Small intestine (tissue), 7 donors: ENCODE results near the gene TRPC1. TPM values are rescaled to one million over a fixed set of nuclear protein-coding genes. Genes with fewer than 3 reads are reported as not detected.
A peak's percentile ranks its signal among the peaks of the same experiment; 100 is the strongest.
"Not testable (repeated sequence)": the region's sequence is repeated elsewhere in the genome, so short reads cannot be mapped to it uniquely, and the experiment has no call there.

ENCODE experiments used
- DNase-seq, 2 donors: peaks; one replicate each; pipeline versions ENCODE4 v3.0.0 to v3.0.0-alpha.2; 2013
- FAIRE-seq: peaks from 2 replicates; lab custom pipeline; 2012; peaks lifted over from hg19 to GRCh38; lab: Jason Lieb, UNC
- H3K27ac ChIP-seq, 3 donors: one replicate each; pipeline ENCODE4 v1.5.1; 2013; ENCODE audit warnings: low read length in 2 of 3, mild to moderate bottlenecking in 2 of 3, control low read depth in 1 of 3, inconsistent platforms in 1 of 3, low read depth in 1 of 3, moderate library complexity in 1 of 3
- H3K27me3 ChIP-seq, 3 donors: one replicate each; pipeline ENCODE4 v1.6.1; 2013; ENCODE audit warnings: low read length in 3 of 3, inconsistent platforms in 1 of 3; ENCODE audit not compliant: control insufficient read depth in 3 of 3, insufficient read depth in 3 of 3
- H3K36me3 ChIP-seq, 3 donors: one replicate each; pipeline ENCODE4 v1.6.1; 2013; ENCODE audit warnings: low read length in 3 of 3, inconsistent platforms in 1 of 3, low read depth in 1 of 3, mild to moderate bottlenecking in 1 of 3, moderate library complexity in 1 of 3; ENCODE audit not compliant: control insufficient read depth in 3 of 3, insufficient read depth in 2 of 3
- H3K4me1 ChIP-seq, 3 donors: one replicate each; pipeline ENCODE4 v1.6.1; 2013; ENCODE audit warnings: low read length in 2 of 3, inconsistent platforms in 1 of 3, low read depth in 1 of 3, mild to moderate bottlenecking in 1 of 3, moderate library complexity in 1 of 3; ENCODE audit not compliant: control insufficient read depth in 3 of 3, insufficient read depth in 2 of 3
- H3K4me3 ChIP-seq, 3 donors: one replicate each; pipeline ENCODE4 v1.5.1; 2013; ENCODE audit warnings: low read length in 3 of 3, control low read depth in 1 of 3, inconsistent platforms in 1 of 3, low read depth in 1 of 3, mild to moderate bottlenecking in 1 of 3, moderate library complexity in 1 of 3
- H3K9me3 ChIP-seq, 2 donors: one replicate each; pipeline ENCODE4 v1.6.1; 2013; ENCODE audit warnings: low read depth in 1 of 2, low read length in 1 of 2; ENCODE audit not compliant: control insufficient read depth in 2 of 2, insufficient read depth in 1 of 2
- WGBS, 3 donors: extraction: QIAGEN DNeasy Blood & Tissue Kit; methylation state at CpG; one replicate each; pipeline ENCODE4 v1.1.7; 2013; 5-methylcytosine and 5-hydroxymethylcytosine counted together
- polyA plus RNA-seq, 4 donors: library from polyadenylated mRNA; stranded (reverse) in 3 of 4; unstranded in 1 of 4; fragments of 200-250 nt in 3 of 4; fragments of 120-200 nt in 1 of 4; gene quantifications; one replicate each; pipeline versions ENCODE4 v1.2.1 to v1.2.3, GENCODE V29; 2013
- donor health status: healthy with polysubstance abuse.
- donor health status: control.
- donor health status: control.
- donor health status: Bipolar disorder and iron deficiency.
- donor health status: healthy.

Gene TRPC1
- polyA plus RNA-seq, 4 donors = 0.22 to 4.1 (median 1.1) TPM

- no peak for FAIRE-seq
- no peak overlapping the region for H3K27ac ChIP-seq
- WGBS, 3 donors = 82 to 90% (median 85%) methylated on average over 7 of the region's 7 CpGs
- H3K36me3 ChIP-seq = peaks cover 0 to 6% (median 0%) of the 10 kb centered on the region in 3 donors
- DNase-seq = no peak
- no peak overlapping the region for H3K4me3 ChIP-seq
- H3K9me3 ChIP-seq = no peaks in the 10 kb centered on the region
- H3K4me1 ChIP-seq = no peaks in the 10 kb centered on the region
- no peaks in the 10 kb centered on the region for H3K27me3 ChIP-seq
Measured at GRCh38 chr3:142706321-142707127, 17.3 kb upstream of the TRPC1 start.

GRCh38 chr3:142709207-142709606 is 14.6 kb upstream of the TRPC1 start:
- no peaks in the 10 kb centered on the region for H3K27me3 ChIP-seq
- WGBS, 3 donors = 91 to 98% (median 97%) methylated on average over 5 of the region's 5 CpGs
- H3K27ac ChIP-seq = no peak overlapping the region
- no peaks in the 10 kb centered on the region for H3K9me3 ChIP-seq
- FAIRE-seq = no peak
- no peaks in the 10 kb centered on the region for H3K4me1 ChIP-seq
- no peak for DNase-seq
- H3K36me3 ChIP-seq = peaks cover 0 to 4% (median 0%) of the 10 kb centered on the region in 3 donors
- H3K4me3 ChIP-seq = no peak overlapping the region

- DNase-seq, H3K4me1 ChIP-seq, H3K27me3 ChIP-seq, H3K9me3 ChIP-seq, FAIRE-seq, H3K4me3 ChIP-seq, H3K36me3 ChIP-seq, H3K27ac ChIP-seq: not testable (repeated sequence)
- 92 to 97% (median 92%) methylated on average over 3 of the region's 3 CpGs for WGBS, 3 donors
Measured at GRCh38 chr3:142714882-142715281, 9.0 kb upstream of the TRPC1 start.

GRCh38 chr3:142716102-142716501 is 7.7 kb upstream of the TRPC1 start:
- Histone ChIP-seq H3K4me3 (no peak overlapping the region), H3K27me3 (no peaks in the 10 kb centered on the region), H3K9me3 (no peaks in the 10 kb centered on the region), H3K27ac (no peak overlapping the region), H3K36me3 (no peaks in the 10 kb centered on the region), H3K4me1 (no peaks in the 10 kb centered on the region)
- no peak for FAIRE-seq
- DNase-seq = no peak
- WGBS, 3 donors = 77 to 91% (median 82%) methylated on average over 4 of the region's 4 CpGs

- 0 to 2% (median 1%) methylated on average over 8 to 10 of the region's 10 CpGs for WGBS, 3 donors
Measured at GRCh38 chr3:142723665-142723967, 218 bp upstream of the TRPC1 start.

GRCh38 chr3:142724682-142725356 is 985 bp downstream of the TRPC1 start:
- H3K36me3 ChIP-seq = no peaks in the 10 kb centered on the region
- peaks cover 0 to 7% (median 0%) of the 10 kb centered on the region in 3 donors for H3K4me1 ChIP-seq
- peak; percentile 5 to 63 for DNase-seq
- WGBS, 3 donors = 4 to 8% (median 7%) methylated on average over 35 of the region's 35 CpGs
- H3K27ac ChIP-seq = peak overlapping the region in 2 of 3 donors; percentile 83 to 98
- H3K4me3 ChIP-seq = peak overlapping the region; percentile 53 to 73 (median 65)
- FAIRE-seq = no peak
- peaks cover 0 to 21% (median 0%) of the 10 kb centered on the region in 3 donors for H3K27me3 ChIP-seq
- H3K9me3 ChIP-seq = no peaks in the 10 kb centered on the region

More at GRCh38 chr3:142723665-142723967, 218 bp upstream of the TRPC1 start:
- FAIRE-seq (no peak), DNase-seq (no peak)
- no peaks in the 10 kb centered on the region for H3K9me3 ChIP-seq
- peaks cover 0 to 7% (median 0%) of the 10 kb centered on the region in 3 donors for H3K4me1 ChIP-seq
- H3K36me3 ChIP-seq = no peaks in the 10 kb centered on the region
- H3K27ac ChIP-seq = peak overlapping the region in 1 of 3 donors; percentile 33
- peaks cover 0 to 21% (median 0%) of the 10 kb centered on the region in 3 donors for H3K27me3 ChIP-seq
- H3K4me3 ChIP-seq = peak overlapping the region in 2 of 3 donors; percentile 53 to 73

- FAIRE-seq = no peak
- 30 to 55% (median 54%) methylated on average over 5 of the region's 5 CpGs for WGBS, 3 donors
- no peak for DNase-seq
- Histone ChIP-seq H3K9me3 (no peaks in the 10 kb centered on the region), H3K36me3 (no peaks in the 10 kb centered on the region), H3K27ac (no peak overlapping the region), H3K4me3 (peak overlapping the region in 1 of 3 donors; percentile 53), H3K27me3 (peaks cover 0 to 21% (median 0%) of the 10 kb centered on the region in 3 donors), H3K4me1 (peaks cover 0 to 7% (median 0%) of the 10 kb centered on the region in 3 donors)
Measured at GRCh38 chr3:142725357-142725739, 1.5 kb downstream of the TRPC1 start.

GRCh38 chr3:142726017-142726416 is 2.2 kb downstream of the TRPC1 start:
- no peak overlapping the region for H3K27ac ChIP-seq
- peaks cover 0 to 21% (median 0%) of the 10 kb centered on the region in 3 donors for H3K27me3 ChIP-seq
- peaks cover 0 to 7% (median 0%) of the 10 kb centered on the region in 3 donors for H3K4me1 ChIP-seq
- no peak for FAIRE-seq
- H3K4me3 ChIP-seq = no peak overlapping the region
- 46 to 59% (median 54%) methylated on average over 1 of the region's 1 CpG for WGBS, 3 donors
- no peaks in the 10 kb centered on the region for H3K36me3 ChIP-seq
- no peak for DNase-seq
- H3K9me3 ChIP-seq = no peaks in the 10 kb centered on the region
